HCT116 (cell line): ENCODE data around the gene HSD17B13. TPM values are rescaled to one million over a fixed set of nuclear protein-coding genes. Genes with fewer than 3 reads are reported as not detected.

Source experiments
- ATAC-seq: fragments of 200-7000 bp; cut with Tn5 transposase; 2 replicates; pipeline ENCODE4 v1.9.1; 2020; ENCODE audit warnings: mild to moderate bottlenecking, moderate library complexity
- BruUV-seq: library from RNA; stranded (reverse); fragments of 400-500 nt; replicated peaks from 2 replicates; lab custom pipeline; 2021; lab: Mats Ljungman, UMichigan
- CTCF ChIA-PET: fragments of 300-600 bp; sonication (Branson Sonifier 250); formaldehyde crosslinking; loops from one replicate; lab custom pipeline; 2021; ENCODE audit warnings: antibody characterized with exemption; lab: Charles Lee
- POLR2A ChIA-PET: fragments of 300-600, 350-600 bp; sonication (Branson Sonifier 250); formaldehyde crosslinking; loops from one replicate; lab custom pipeline; 2021; ENCODE audit warnings: antibody characterized with exemption; lab: Charles Lee
- RAD21 ChIA-PET, 2 experiments: fragments of 300-600 bp; sonication (Branson Sonifier 250); formaldehyde crosslinking; loops; one replicate each; lab custom pipeline; 2023; ENCODE audit warnings: low total read pairs in 2 of 2; ENCODE audit not compliant: uncharacterized antibody in 2 of 2, unreplicated experiment in 2 of 2, low non-redundant PET in 1 of 2; lab: Charles Lee
- DNase-seq: peaks from one replicate; pipeline ENCODE4 v3.0.0-alpha.2; 2010; ENCODE audit warnings: low read depth, low spot score
- H2AFZ ChIP-seq: fragments of 200-600 bp; shearing (Covaris generic), sonication (generic); 2 replicates; pipeline ENCODE4 v1.6.1; 2017; ENCODE audit warnings: low read depth, mixed run types, mixed read lengths, antibody characterized with exemption, low read length; ENCODE audit not compliant: poor library complexity, severe bottlenecking
- H3K27ac ChIP-seq: 2 replicates; pipeline ENCODE4 v1.5.1; 2012; ENCODE audit warnings: low read depth, low read length
- H3K27me3 ChIP-seq: fragments of 200-600 bp; sonication (generic); 2 replicates; pipeline ENCODE4 v1.6.1; 2016; ENCODE audit warnings: mixed run types, low read length, mixed read lengths; ENCODE audit not compliant: insufficient read depth
- H3K36me3 ChIP-seq, 2 experiments: fragments of 200-500 bp in 1 of 2; fragments of 200-600 bp in 1 of 2; sonication (Bioruptor generic) in 1 of 2; sonication (generic) in 1 of 2; 2 replicates each; pipeline versions ENCODE4 v1.5.1 to v1.6.1; 2014 to 2016; ENCODE audit warnings: low read length in 2 of 2, inconsistent platforms in 1 of 2, mixed read lengths in 1 of 2, mixed run types in 1 of 2; ENCODE audit not compliant: insufficient read depth in 2 of 2, control insufficient read depth in 1 of 2
- H3K4me1 ChIP-seq, 2 experiments: fragments of 200-600 bp in 1 of 2; sonication (generic) in 1 of 2; 2 replicates each; pipeline versions ENCODE4 v1.5.1 to v1.6.1; 2012 to 2017; ENCODE audit warnings: low read length in 2 of 2, inconsistent platforms in 1 of 2, mild to moderate bottlenecking in 1 of 2, mixed read lengths in 1 of 2, mixed run types in 1 of 2, moderate library complexity in 1 of 2; ENCODE audit not compliant: insufficient read depth in 2 of 2, control insufficient read depth in 1 of 2
- H3K4me2 ChIP-seq: fragments of 200-600 bp; sonication (generic); 2 replicates; pipeline ENCODE4 v1.6.1; 2017; ENCODE audit warnings: mixed run types, low read length, mixed read lengths
- H3K4me3 ChIP-seq, 2 experiments: fragments of 200-600 bp in 1 of 2; sonication (generic) in 1 of 2; replicated peaks in 1 of 2; 2 replicates each; pipeline ENCODE4 v1.5.1; 2011 to 2016; ENCODE audit warnings: low read length in 2 of 2, control low read depth in 1 of 2, low read depth in 1 of 2, mild to moderate bottlenecking in 1 of 2, mixed read lengths in 1 of 2, mixed run types in 1 of 2
- H3K79me2 ChIP-seq: fragments of 200-600 bp; sonication (generic); 2 replicates; pipeline ENCODE4 v1.6.1; 2017; ENCODE audit warnings: mild to moderate bottlenecking, mixed run types, low read length, moderate library complexity, mixed read lengths; ENCODE audit not compliant: insufficient read depth
- H3K9ac ChIP-seq: fragments of 200-600 bp; sonication (generic); 2 replicates; pipeline ENCODE4 v1.6.1; 2016; ENCODE audit warnings: low read length, mixed read lengths
- H3K9me2 ChIP-seq: fragments of 200-600 bp; sonication (generic), shearing (Covaris generic); 2 replicates; pipeline ENCODE4 v1.6.1; 2017; ENCODE audit warnings: mixed run types, mild to moderate bottlenecking, moderate library complexity; ENCODE audit not compliant: insufficient read depth
- H3K9me3 ChIP-seq, 2 experiments: fragments of 200-500 bp in 1 of 2; fragments of 200-600 bp in 1 of 2; sonication (Bioruptor generic) in 1 of 2; sonication (generic) in 1 of 2; 2 replicates each; pipeline ENCODE4 v1.6.1; 2014 to 2017; ENCODE audit warnings: low read length in 2 of 2, mixed read lengths in 2 of 2, inconsistent platforms in 1 of 2, low read depth in 1 of 2, mild to moderate bottlenecking in 1 of 2, mixed run types in 1 of 2, moderate library complexity in 1 of 2; ENCODE audit not compliant: control insufficient read depth in 1 of 2, insufficient read depth in 1 of 2
- H4K20me1 ChIP-seq: fragments of 200-600 bp; sonication (generic), shearing (Covaris generic); 2 replicates; pipeline ENCODE4 v1.6.1; 2017; ENCODE audit warnings: mixed run types, mild to moderate bottlenecking, moderate library complexity; ENCODE audit not compliant: insufficient read depth
- ATF3 ChIP-seq: IDR thresholded peaks from 2 replicates; pipeline ENCODE4 v1.6.1; 2012
- CEBPB ChIP-seq: IDR thresholded peaks from 2 replicates; pipeline ENCODE4 v1.6.1; 2012; ENCODE audit warnings: low read depth
- MAX ChIP-seq: IDR thresholded peaks from 2 replicates; pipeline ENCODE4 v1.6.1; 2012
- REST ChIP-seq: IDR thresholded peaks from 2 replicates; pipeline ENCODE4 v1.6.1; 2012; ENCODE audit warnings: low read depth
- SP1 ChIP-seq: IDR thresholded peaks from 2 replicates; pipeline ENCODE4 v1.6.1; 2012; ENCODE audit warnings: low read depth
- YY1 ChIP-seq: IDR thresholded peaks from 2 replicates; pipeline ENCODE4 v1.6.1; 2011; ENCODE audit warnings: low read length, low read depth, moderate library complexity, mild to moderate bottlenecking; ENCODE audit not compliant: insufficient replicate concordance; ENCODE audit errors: extremely low read depth
- ZBTB33 ChIP-seq: IDR thresholded peaks from 2 replicates; pipeline ENCODE4 v1.6.1; 2011; ENCODE audit warnings: mild to moderate bottlenecking, low read length, moderate library complexity; ENCODE audit not compliant: insufficient replicate concordance; ENCODE audit errors: extremely low read depth
- ZFX ChIP-seq: fragments of 450-650 bp; IDR thresholded peaks from 2 replicates; pipeline ENCODE4 v1.6.1; 2017
- ZNF274 ChIP-seq: fragments of 200-500 bp; sonication (Bioruptor generic); IDR thresholded peaks from 2 replicates; pipeline ENCODE4 v1.6.1; 2014; ENCODE audit warnings: mild to moderate bottlenecking, low read depth, low read length, inconsistent platforms
- intact Hi-C: fragments of 100-400 bp; cut with micrococcal nuclease; formaldehyde crosslinking; loops from 2 replicates; pipeline ENCODE4 v1.10.0; 2022
- total RNA-seq: library from RNA; stranded (reverse); gene quantifications from one replicate; pipeline ENCODE4 v1.2.1, GENCODE V29; 2021; ENCODE audit not compliant: unreplicated experiment

HSD17B13 gene
- total RNA-seq, 1 experiment from 2014 or later = 0.81 TPM

- no peaks in the 10 kb centered on the region for H3K79me2 ChIP-seq
- H3K36me3 ChIP-seq = no peaks in the 10 kb centered on the region
- H3K4me2 ChIP-seq = no peak overlapping the region
- intact Hi-C loops = no loop called here
- CTCF ChIA-PET = no interaction called here
- POLR2A ChIA-PET = no interaction called here
- no TSS peak for BruUV-seq
- ATAC-seq (no peak), DNase-seq (no peak)
- no peak for TF ChIP-seq ZBTB33
- TF ChIP-seq CEBPB = no peak
- no peak for TF ChIP-seq REST
- TF ChIP-seq MAX = no peak
- TF ChIP-seq YY1 = no peak
- no peak for TF ChIP-seq ZFX
- TF ChIP-seq ZNF274 = no peak
- no peak for TF ChIP-seq ATF3
- TF ChIP-seq SP1 = no peak
- no peaks in the 10 kb centered on the region for H3K27me3 ChIP-seq
- H3K4me3 ChIP-seq = no peak overlapping the region
- H3K27ac ChIP-seq = no peak overlapping the region
- H3K4me1 ChIP-seq = no peaks in the 10 kb centered on the region
- H3K9me2 ChIP-seq = no peaks in the 10 kb centered on the region
- no peaks in the 10 kb centered on the region for H3K9me3 ChIP-seq
- H4K20me1 ChIP-seq = no peaks in the 10 kb centered on the region
- no peak overlapping the region for H3K9ac ChIP-seq
- RAD21 ChIA-PET = no interaction called here
- H2AFZ ChIP-seq = no peak overlapping the region
Observed at GRCh38 chr4:87258677-87259076, 64.0 kb downstream of the HSD17B13 start.
